GM19395 (cell line): ENCODE results near the gene SUZ12.
"Not testable (repeated sequence)": the region's sequence is repeated elsewhere in the genome, so short reads cannot be mapped to it uniquely, and the experiment has no call there.

Source experiments
- ATAC-seq: cut with Tn5 transposase; IDR thresholded peaks from one replicate; pipeline ENCODE4 v1.9.1; 2021; ENCODE audit warnings: mild to moderate bottlenecking, moderate library complexity; ENCODE audit not compliant: unreplicated experiment

Gene SUZ12

GRCh38 chr17:32033812-32034211 is 97.0 kb downstream of the SUZ12 start:
- not testable (repeated sequence) for ATAC-seq

GRCh38 chr17:32040246-32040645 is 103.4 kb downstream of the SUZ12 start:
- not testable (repeated sequence) for ATAC-seq

- ATAC-seq = not testable (repeated sequence)
These were observed 104.6 kb downstream of the SUZ12 start for GRCh38 chr17:32041306-32041875.

- not testable (repeated sequence) for ATAC-seq
These were observed 105.5 kb downstream of the SUZ12 start for GRCh38 chr17:32042266-32042665.

DNA sequence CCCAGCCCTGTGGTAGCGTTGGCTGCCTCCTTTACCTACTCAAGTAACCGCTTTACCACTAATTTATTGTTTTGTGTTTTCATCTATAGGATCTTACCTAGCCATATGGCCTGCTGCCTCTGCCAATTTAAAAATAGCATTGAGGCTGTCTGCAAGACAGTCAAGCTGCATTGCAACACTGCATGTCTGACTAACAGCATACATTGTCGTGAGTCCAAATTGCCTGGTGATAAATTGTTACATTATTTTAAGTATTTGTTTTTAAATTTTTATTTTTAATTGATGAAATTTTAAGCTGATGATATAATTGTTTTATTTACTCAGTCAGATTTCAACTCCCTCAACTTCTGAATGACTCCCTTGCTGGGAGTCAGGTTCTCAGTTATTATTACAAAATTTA is 108.8 kb downstream of the SUZ12 start:
- not testable (repeated sequence) for ATAC-seq

- ATAC-seq = not testable (repeated sequence)
These were observed 110.9 kb downstream of the SUZ12 start for GRCh38 chr17:32047663-32048062.
